MM.1S (cell line): Measurements from ENCODE around the gene FPR1.

Source experiments
- DNase-seq: peaks from one replicate; pipeline ENCODE4 v3.0.0-alpha.2; 2015
- H2AFZ ChIP-seq: fragments of 300-600 bp; sonication (generic); 2 replicates; pipeline ENCODE4 v1.6.0; 2016; ENCODE audit warnings: antibody characterized with exemption, low read length
- H3F3A ChIP-seq: fragments of 300-600 bp; sonication (generic); 2 replicates; pipeline ENCODE4 v1.6.1; 2016; ENCODE audit warnings: mild to moderate bottlenecking, antibody characterized with exemption, low read length, moderate library complexity, mixed read lengths; ENCODE audit not compliant: insufficient read depth
- H3K27ac ChIP-seq: fragments of 300-600 bp; sonication (generic); 2 replicates; pipeline ENCODE4 v1.5.1; 2016; ENCODE audit warnings: mild to moderate bottlenecking, low read length
- H3K27me3 ChIP-seq: fragments of 300-600 bp; sonication (generic); replicated peaks from 2 replicates; pipeline ENCODE4 v1.6.0; 2016; ENCODE audit warnings: low read length; ENCODE audit not compliant: insufficient read depth
- H3K36me3 ChIP-seq: fragments of 300-600 bp; sonication (generic); replicated peaks from 2 replicates; pipeline ENCODE4 v1.6.1; 2016; ENCODE audit warnings: mild to moderate bottlenecking, low read length, mixed read lengths; ENCODE audit not compliant: insufficient read depth
- H3K4me1 ChIP-seq: fragments of 300-600 bp; sonication (generic); 2 replicates; pipeline ENCODE4 v1.6.1; 2016; ENCODE audit warnings: low read length, mixed read lengths
- H3K4me2 ChIP-seq: fragments of 300-600 bp; sonication (generic); 2 replicates; pipeline ENCODE4 v1.6.0; 2016; ENCODE audit warnings: low read depth, low read length
- H3K4me3 ChIP-seq: fragments of 300-600 bp; sonication (generic); 2 replicates; pipeline ENCODE4 v1.5.1; 2016; ENCODE audit warnings: low read length, mixed read lengths
- H3K79me2 ChIP-seq: fragments of 300-600 bp; sonication (generic); 2 replicates; pipeline ENCODE4 v1.6.1; 2016; ENCODE audit warnings: mixed run types, low read length, mixed read lengths
- H3K9ac ChIP-seq: fragments of 300-600 bp; sonication (generic); 2 replicates; pipeline ENCODE4 v1.6.1; 2016; ENCODE audit warnings: low read length, mixed read lengths
- H3K9me2 ChIP-seq: fragments of 300-600 bp; sonication (generic); replicated peaks from 2 replicates; pipeline ENCODE4 v1.6.1; 2016; ENCODE audit warnings: mild to moderate bottlenecking, low read length, mixed read lengths; ENCODE audit not compliant: insufficient read depth
- H3K9me3 ChIP-seq: fragments of 300-600 bp; sonication (generic); replicated peaks from 2 replicates; pipeline ENCODE4 v1.6.1; 2016; ENCODE audit warnings: mild to moderate bottlenecking, low read length, mixed read lengths; ENCODE audit not compliant: insufficient read depth
- H4K20me1 ChIP-seq: fragments of 300-600 bp; sonication (generic); 2 replicates; pipeline ENCODE4 v1.6.1; 2016; ENCODE audit warnings: mild to moderate bottlenecking, low read length, moderate library complexity, mixed read lengths; ENCODE audit not compliant: insufficient read depth
- CTCF ChIP-seq: fragments of 300-600 bp; sonication (generic); IDR thresholded peaks from 2 replicates; pipeline ENCODE4 v1.5.1; 2016; ENCODE audit warnings: antibody characterized with exemption, low read length, mixed read lengths
- EZH2 ChIP-seq: fragments of 300-600 bp; sonication (generic); optimal IDR thresholded peaks from 2 replicates; pipeline ENCODE3; 2017; ENCODE audit warnings: low read depth, mild to moderate bottlenecking, antibody characterized with exemption, low read length, mixed read lengths
- EZH2phosphoT487 ChIP-seq: fragments of 300-600 bp; sonication (generic); IDR thresholded peaks from 2 replicates; pipeline ENCODE4 v1.6.1; 2018; ENCODE audit warnings: antibody characterized with exemption, low read length

FPR1 gene

DNA sequence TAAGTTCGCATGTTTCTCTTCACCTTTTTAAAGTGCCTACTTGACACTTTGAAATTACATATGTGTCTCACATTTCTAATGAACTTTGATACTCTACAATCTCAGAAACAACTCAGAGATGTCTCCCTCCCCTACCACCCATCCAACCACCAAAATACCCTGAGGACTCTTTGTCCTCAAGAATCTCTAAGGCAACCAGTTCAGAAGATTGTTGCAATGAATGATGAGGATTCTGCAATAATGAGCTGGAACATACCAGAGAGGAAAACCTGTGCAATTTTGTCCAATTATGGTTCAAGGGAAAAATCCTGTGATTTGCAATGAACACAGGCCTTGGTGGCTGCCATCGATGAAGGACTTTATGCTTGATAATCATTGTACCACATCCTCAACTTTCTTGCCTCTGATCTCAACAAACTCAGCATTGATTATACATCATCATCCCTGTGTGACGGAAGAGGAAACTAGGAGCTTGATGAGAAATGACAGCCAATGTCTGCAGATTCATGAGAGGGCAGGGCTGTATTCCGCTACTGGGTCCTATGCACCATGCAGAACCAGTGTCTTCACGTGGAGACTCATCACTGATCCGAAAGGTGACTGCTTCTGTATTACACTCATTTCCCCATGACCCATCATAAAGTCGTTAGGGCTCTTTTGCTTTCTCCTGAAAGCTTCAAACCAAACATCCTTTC lies 1.1 kb downstream of the FPR1 start:
- no peaks in the 10 kb centered on the region for H3K36me3 ChIP-seq
- TF ChIP-seq CTCF (no peak), EZH2phosphoT487 (no peak), EZH2 (no peak)
- no peaks in the 10 kb centered on the region for H3K79me2 ChIP-seq
- no peaks in the 10 kb centered on the region for H3K9me3 ChIP-seq
- H2AFZ ChIP-seq = no peak overlapping the region
- no peak overlapping the region for H3K4me2 ChIP-seq
- H3K4me3 ChIP-seq = no peak overlapping the region
- H3K27me3 ChIP-seq = no peaks in the 10 kb centered on the region
- no peak for DNase-seq
- H3F3A ChIP-seq = no peaks in the 10 kb centered on the region
- no peaks in the 10 kb centered on the region for H4K20me1 ChIP-seq
- no peak overlapping the region for H3K9ac ChIP-seq
- no peaks in the 10 kb centered on the region for H3K9me2 ChIP-seq
- H3K4me1 ChIP-seq = no peaks in the 10 kb centered on the region
- H3K27ac ChIP-seq = no peak overlapping the region

DNA sequence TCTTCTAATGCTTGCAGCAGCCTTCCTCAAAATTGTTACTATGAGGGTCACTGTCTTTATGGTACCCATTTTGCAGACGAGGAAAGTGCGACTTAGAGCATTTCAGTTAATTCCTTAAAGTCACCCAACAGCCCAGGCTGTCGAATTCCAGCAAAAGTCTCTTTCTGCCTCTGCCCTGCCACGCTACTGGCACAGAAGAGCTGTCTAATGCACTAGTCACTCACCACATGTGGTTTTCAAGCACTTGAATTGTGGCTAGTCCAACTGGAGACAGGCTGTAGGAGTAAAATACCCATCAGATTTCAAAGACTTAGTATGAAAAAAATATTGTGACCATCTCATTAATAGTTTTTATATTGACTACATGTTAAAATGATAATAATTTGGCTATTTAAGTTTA lies 1.7 kb downstream of the FPR1 start:
- Histone ChIP-seq H3K4me1 (no peaks in the 10 kb centered on the region), H3K9me2 (no peaks in the 10 kb centered on the region), H3K79me2 (no peaks in the 10 kb centered on the region), H3K4me2 (no peak overlapping the region), H2AFZ (no peak overlapping the region), H3K9ac (no peak overlapping the region), H3K36me3 (no peaks in the 10 kb centered on the region), H3K27me3 (no peaks in the 10 kb centered on the region), H3K9me3 (no peaks in the 10 kb centered on the region), H3K27ac (no peak overlapping the region), H4K20me1 (no peaks in the 10 kb centered on the region), H3F3A (no peaks in the 10 kb centered on the region), H3K4me3 (no peak overlapping the region)
- DNase-seq = no peak
- TF ChIP-seq EZH2phosphoT487 (no peak), EZH2 (no peak), CTCF (no peak)

- no peak for DNase-seq
- Histone ChIP-seq H3K27ac (no peak overlapping the region), H3K79me2 (no peaks in the 10 kb centered on the region), H3K9me2 (no peaks in the 10 kb centered on the region), H4K20me1 (no peaks in the 10 kb centered on the region), H3K36me3 (no peaks in the 10 kb centered on the region), H3K4me3 (no peak overlapping the region), H3K9ac (no peak overlapping the region), H3K9me3 (no peaks in the 10 kb centered on the region), H3K4me1 (no peaks in the 10 kb centered on the region), H3F3A (no peaks in the 10 kb centered on the region), H3K4me2 (no peak overlapping the region), H3K27me3 (no peaks in the 10 kb centered on the region), H2AFZ (no peak overlapping the region)
- TF ChIP-seq EZH2phosphoT487 (no peak), EZH2 (no peak), CTCF (no peak)
These were observed 4.9 kb downstream of the FPR1 start for GRCh38 chr19:51746731-51747130.
